DMS79 (cell line): Measurements from ENCODE around the gene LIPA.

Experiments
- DNase-seq: peaks from one replicate; lab custom pipeline; 2025; lab: John Stamatoyannopoulos, UW

Gene LIPA

DNA sequence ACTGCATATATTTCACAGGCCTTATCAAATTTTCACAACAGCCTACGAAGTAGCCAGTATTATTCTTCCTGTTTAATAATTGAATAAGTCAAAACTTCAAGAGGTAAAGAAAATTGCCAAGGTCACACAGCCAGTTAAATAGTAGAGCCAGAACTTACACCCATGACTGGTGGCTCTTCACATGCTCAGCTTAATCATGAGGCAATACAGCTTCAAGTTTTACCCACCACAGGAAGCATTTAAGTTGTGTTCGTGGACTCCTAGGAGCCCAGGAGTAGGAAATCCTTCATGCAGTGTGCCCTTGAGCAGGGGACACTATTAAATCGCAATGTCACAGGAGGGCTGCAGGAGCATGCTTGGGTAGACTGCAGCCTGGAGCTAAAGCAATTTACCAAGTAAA lies 11.1 kb downstream of the LIPA start:
- DNase-seq, result no peak

- no peak for DNase-seq
Measured at GRCh38 chr10:89238956-89239644, 12.5 kb downstream of the LIPA start.

- DNase-seq, result no peak
Measured at GRCh38 chr10:89237849-89238248, 13.7 kb downstream of the LIPA start.

- DNase-seq, result no peak
Measured at GRCh38 chr10:89236226-89236797, 15.3 kb downstream of the LIPA start.

- no peak for DNase-seq
Measured at GRCh38 chr10:89235073-89235798, 16.3 kb downstream of the LIPA start.

DNA sequence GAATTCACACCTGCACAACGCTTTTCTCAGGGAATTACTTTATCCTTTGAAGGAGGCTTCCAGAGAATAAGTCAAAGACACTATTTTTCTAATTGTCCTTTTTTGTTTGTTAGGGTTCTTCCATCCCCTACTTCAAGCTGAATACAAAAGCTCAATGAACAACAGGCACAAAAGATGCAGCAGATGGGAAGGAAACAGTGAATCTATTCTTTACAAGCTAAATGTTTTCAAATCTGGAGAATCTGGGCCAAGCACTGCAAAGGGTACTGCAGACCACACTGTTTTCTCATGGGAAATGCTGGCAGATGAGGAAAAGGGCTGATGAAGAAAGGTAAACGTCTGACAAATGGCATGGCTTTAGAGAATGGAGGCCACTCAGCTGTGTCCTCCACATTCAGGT lies 18.5 kb downstream of the LIPA start:
- no peak for DNase-seq

GRCh38 chr10:89228962-89229361 lies 22.6 kb downstream of the LIPA start:
- DNase-seq, result no peak

DNA sequence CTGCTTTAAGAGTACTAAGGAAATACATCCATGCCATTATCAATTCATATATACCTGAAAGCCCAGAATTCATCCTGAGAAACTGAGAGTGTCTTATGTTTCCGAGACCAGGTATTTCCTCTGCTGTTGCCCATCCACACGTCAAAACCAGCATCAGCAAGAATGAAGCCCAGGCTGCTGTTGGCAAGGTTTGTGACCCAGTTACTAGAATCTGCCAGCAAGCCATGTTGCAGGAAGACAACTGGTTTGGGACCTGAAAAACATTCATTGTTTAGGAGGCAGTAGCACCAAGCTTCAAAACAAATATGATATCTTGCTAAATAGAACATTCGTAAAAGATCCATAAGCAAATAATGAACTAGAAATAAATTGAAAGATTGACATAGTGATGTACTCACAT lies 23.4 kb downstream of the LIPA start:
- DNase-seq, result no peak

DNA sequence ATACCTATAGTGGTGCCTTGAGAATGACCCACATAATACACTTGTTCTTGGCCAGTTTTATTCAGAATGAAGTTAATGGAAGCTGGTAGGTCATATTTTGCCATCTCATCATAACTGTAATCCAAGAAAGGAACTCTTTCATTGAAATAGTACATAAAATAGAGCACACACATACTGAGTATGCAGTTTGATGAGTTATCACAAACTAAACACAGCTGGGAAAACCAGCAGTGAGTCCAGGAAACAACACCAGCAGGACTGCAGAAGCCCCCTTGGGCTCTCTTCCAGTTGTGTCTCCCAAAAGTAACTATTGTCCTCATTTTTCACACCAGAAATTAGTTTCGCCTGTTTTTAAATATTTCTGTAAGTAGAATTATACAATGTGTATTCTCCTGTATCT lies 24.7 kb downstream of the LIPA start:
- DNase-seq, result no peak

DNA sequence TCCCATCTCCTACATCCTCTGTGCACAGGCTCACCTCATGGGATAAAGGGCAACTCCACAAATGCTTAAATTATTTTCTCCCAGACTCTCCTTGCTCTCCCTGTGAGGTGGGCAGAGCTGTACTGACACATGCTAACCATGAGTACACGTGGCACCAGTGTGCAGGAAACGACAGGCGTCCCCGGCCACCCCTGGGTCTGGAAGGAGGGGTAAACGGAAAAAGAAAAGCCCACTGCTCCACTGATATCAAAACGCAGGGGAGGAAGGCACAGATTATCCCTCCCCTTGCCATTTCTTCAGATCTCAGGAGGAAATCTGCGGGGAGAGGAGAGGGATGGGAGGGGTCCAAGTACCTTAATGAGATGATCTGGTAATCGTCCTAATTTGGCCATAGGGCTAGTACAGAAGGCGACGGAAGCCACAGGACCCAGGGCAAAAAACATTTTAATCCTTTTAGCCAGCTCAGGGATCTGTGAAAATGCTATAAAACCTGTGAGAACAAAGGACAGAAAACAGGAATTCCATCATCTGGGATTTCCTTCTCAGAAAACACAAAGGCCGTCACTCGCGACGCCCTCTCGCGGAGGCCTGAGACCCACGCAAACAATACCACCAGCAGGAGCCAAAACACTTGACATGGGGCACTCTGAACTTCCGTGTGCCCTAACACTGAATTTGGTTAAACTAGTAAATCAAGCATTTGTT lies 26.7 kb downstream of the LIPA start:
- DNase-seq, result no peak

- no peak for DNase-seq
Measured at GRCh38 chr10:89221919-89222318, 29.7 kb downstream of the LIPA start.

DNA sequence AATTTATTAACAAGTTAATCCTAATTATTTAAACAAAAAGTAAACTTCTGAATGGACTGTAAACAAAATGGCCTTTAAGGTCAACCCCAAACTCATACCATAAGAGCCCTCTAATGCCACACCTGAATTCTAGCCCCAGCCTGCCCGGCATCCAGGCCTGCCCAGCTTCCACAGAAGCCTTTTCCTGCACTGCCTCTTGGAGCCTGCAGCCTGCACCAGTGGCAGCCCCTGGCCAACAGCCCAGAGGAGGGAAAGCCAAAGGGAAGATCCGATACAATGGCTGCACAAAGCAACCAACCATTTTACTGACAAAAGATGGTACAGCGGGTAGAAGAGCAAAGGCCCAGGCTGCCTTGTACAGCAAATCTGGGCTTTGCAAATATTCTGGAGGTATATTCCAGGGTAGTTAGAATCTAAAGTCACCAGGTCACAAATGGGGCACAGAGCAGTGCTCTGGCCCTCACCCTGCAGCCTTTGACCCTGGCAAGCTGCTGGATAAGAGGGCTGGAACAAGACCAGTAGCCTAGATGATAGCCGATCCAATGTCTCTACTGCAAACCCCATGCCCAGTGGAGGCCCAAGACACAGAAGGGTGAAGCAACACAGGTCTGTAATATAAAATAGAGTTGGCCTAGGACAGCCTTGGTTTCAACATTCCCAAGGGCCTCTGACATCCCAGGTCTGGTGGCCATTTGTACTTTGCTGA lies 31.9 kb downstream of the LIPA start:
- DNase-seq, result no peak

GRCh38 chr10:89217057-89217990 lies 34.3 kb downstream of the LIPA start:
- DNase-seq, result no peak

DNA sequence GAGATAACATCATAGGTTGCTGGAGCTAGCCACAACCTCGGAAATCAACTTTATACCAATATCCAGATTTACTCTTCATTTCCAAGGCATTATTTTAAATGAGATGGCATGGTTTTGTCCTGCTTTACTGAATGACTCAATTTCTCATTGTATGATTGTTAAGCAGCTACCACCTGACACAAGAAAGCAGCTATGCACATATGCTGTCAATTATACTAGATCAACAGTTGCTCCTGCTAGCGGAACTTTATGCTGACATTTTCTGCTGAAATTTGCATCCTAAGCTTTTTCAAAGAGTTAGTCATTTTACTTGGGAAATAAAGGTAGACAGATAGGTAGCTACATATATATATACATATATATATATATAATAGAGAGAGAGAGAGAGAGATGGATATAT lies 35.5 kb downstream of the LIPA start:
- DNase-seq, result no peak

GRCh38 chr10:89215511-89215910 lies 36.1 kb downstream of the LIPA start:
- no peak for DNase-seq

DNA sequence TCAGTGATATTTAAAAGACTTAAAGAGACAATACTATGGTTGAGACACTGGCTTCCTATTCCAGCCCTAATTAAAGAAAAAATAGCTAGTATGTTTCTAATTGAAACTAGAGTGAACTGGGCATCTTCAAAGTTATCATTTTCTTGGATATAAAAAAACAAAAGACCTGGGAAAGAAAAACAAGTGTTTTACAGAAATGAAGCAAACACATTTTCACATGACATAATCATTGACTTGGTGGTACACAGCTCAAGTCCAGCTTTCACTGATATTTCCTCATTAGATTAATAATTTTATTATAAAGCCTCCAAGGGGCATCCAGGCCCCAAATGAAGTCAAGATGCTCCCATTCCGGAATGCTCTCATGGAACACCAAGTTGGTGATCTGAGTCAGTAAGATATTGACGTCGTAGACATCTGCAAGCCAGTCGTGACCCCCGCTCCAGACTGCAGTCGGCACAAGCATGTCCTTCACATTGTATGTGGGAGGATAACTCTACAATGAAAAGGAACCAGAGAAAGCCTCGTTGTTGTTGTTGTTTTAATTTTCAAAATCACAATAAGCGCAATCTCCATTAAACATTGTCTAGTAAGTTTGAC lies 36.9 kb downstream of the LIPA start:
- DNase-seq, result no peak

DNA sequence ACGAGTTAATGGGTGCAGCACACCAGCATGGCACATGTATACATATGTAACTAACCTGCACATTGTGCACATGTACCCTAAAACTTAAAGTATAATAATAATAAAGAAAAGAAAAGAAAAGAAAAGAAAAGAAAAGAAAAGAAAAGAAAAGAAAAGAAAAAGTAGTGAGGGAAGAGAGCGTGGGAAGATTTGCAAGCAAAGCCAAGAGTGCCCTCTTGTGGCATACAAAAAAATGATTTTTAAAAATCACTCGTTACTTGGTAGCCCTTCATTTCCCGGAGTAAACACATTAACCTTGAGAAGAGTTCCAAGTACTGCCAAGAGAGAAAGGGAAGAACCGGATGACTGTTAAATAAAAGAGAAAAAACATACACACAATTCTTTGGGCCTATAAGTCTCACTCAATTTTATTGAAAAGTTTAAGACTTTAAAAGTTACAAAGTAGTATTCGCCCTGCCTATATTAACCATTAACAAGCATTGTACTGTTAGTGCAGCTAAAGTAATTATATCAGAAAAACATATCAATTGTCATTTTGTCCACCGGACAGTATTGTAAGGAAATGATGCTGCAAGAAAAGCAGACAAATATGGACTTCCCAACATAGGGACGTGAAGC lies 38.3 kb downstream of the LIPA start:
- no peak for DNase-seq

DNA sequence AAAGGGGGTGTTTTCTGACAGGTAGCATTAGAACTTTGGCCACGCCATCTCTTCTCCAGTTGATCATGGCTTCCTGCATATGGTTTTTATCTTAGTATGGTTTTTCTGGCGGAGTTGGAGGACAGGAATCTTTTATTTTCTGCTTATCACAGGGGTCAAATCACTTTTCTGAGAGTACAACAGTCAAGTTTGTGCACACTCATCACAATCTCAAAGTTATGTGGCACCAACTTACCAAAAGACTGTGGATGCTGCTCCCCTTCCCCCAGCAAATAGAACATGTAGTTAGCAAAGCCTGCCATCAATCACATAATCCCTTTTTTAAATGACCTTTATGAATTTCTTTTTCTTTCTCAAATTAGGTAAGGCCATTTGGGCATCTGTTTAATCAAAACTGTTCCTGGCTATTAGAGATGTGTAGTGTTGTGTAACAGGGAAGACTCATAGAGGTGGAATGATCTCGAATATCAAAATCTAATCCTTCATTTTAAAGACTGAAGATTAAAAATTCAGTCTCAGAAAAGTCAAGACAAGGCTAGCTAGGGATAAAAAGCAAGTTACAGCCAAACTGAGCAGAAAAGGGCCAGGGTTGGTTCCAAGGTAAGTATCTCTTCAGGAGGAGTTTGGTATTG lies 40.7 kb downstream of the LIPA start:
- no peak for DNase-seq

DNA sequence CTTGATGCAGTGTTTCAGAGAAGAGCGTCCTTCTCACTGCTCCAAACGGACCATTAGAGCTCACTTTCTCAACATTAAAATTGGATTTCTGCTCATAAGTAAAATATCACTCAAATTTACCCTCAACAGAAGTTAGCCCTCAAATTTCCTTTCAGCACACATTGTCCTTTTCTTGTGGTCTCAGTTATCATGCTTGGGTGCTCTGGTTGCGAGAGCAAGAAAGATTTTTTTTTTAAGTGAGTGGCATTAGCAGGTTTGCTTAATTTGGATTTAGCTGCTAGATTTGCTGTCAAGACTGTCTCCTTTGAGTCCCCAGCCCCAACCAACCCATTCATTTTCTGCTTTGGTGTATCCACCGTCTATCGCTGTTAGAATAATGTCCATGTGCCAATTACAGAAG lies 41.9 kb downstream of the LIPA start:
- no peak for DNase-seq
